NCI-H446 (cell line): ENCODE measurements around the gene TPD52L2.

Experiments
- DNase-seq, 2 experiments: peaks; one replicate each; lab custom pipeline; 2025; lab: John Stamatoyannopoulos, UW

TPD52L2 gene

GRCh38 chr20:63932606-63933160 is 67.6 kb downstream of the TPD52L2 start:
- DNase-seq: no peak

GRCh38 chr20:63933646-63934045 is 68.6 kb downstream of the TPD52L2 start:
- no peak for DNase-seq

GRCh38 chr20:63934271-63935068 is 69.4 kb downstream of the TPD52L2 start:
- DNase-seq: no peak

GRCh38 chr20:63935447-63935846 is 70.4 kb downstream of the TPD52L2 start:
- DNase-seq: no peak

GRCh38 chr20:63937596-63937995 is 72.5 kb downstream of the TPD52L2 start:
- DNase-seq: no peak

GRCh38 chr20:63939061-63939935 is 74.2 kb downstream of the TPD52L2 start:
- DNase-seq: no peak

- DNase-seq: no peak
Measured at GRCh38 chr20:63940071-63940471, 75.0 kb downstream of the TPD52L2 start.

GRCh38 chr20:63940472-63941266 is 75.6 kb downstream of the TPD52L2 start:
- no peak for DNase-seq
